Right lobe of liver (tissue), 4 donors: Measurements from ENCODE around the gene PFDN5.

ENCODE experiments used
- POLR2A ChIP-seq: fragments of 450-650 bp; IDR thresholded peaks from one replicate; pipeline ENCODE4 v1.6.1; 2017; ENCODE audit warnings: antibody characterized with exemption, mild to moderate bottlenecking
- TF ChIP-seq, protein P1 (sequence below), 4 donors: fragments of 200-600 bp in 3 of 4; fragments of 450-650 bp in 1 of 4; IDR thresholded peaks; one replicate each; pipeline versions ENCODE4 v1.5.1 to v1.8.0; 2016 to 2022; ENCODE audit warnings: antibody characterized with exemption in 4 of 4, mild to moderate bottlenecking in 2 of 4
- donor health status: DM: no; HTN: no; CAD: no.
- donor health status: DM: no; HTN: no; CAD: no.
- donor health status: DM: no; HTN: yes; CAD: no.

DNA sequence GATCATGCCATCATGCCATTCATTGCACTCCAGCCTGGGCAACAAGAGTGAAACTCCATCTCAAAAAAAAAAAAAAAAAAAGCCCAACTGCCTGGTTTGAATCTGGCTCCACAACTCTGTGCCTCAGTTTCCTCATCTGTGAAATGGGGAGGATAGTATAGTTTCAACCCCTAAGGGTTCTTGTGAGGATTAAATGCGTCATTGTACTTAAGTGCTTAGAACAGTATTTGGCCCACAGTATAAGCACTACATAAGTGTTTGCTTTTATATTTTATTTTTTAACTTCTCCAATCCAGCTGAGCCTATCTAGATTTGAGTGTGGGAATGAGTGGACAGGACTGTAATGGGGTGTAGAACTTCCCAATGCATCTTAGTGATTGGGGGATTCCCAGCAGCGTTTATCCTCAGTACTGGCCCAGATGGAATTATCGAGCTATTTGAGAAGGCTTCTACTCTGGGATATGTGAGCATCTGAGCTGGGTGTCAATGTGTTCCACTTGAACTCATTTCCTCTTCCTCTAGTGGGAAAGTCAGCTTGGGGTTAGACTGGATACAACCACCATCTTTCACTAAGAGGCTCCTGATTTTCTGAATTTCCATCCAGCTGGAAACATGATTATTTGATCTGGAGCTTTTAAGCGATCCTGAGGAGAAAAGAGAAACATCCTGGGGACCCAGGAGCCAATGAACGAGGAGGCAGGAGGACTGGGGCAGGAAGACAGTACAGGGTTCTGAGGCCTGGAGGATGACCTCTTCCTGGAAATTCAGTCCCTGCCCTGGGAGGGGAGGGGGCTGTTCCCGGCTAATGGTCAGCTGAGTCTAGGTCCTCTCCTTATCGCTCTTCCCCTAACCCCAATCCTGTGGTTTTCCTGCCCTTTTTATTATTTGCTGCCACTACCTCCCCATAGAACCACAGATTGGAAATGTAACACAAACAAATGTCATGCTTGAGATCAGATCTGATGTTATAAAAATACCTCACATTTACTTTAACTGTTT lies 36.5 kb upstream of the PFDN5 start:
- TF ChIP-seq, protein P1, sequence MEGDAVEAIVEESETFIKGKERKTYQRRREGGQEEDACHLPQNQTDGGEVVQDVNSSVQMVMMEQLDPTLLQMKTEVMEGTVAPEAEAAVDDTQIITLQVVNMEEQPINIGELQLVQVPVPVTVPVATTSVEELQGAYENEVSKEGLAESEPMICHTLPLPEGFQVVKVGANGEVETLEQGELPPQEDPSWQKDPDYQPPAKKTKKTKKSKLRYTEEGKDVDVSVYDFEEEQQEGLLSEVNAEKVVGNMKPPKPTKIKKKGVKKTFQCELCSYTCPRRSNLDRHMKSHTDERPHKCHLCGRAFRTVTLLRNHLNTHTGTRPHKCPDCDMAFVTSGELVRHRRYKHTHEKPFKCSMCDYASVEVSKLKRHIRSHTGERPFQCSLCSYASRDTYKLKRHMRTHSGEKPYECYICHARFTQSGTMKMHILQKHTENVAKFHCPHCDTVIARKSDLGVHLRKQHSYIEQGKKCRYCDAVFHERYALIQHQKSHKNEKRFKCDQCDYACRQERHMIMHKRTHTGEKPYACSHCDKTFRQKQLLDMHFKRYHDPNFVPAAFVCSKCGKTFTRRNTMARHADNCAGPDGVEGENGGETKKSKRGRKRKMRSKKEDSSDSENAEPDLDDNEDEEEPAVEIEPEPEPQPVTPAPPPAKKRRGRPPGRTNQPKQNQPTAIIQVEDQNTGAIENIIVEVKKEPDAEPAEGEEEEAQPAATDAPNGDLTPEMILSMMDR (IDR thresholded peaks at IDR 0.05) = no peak
- no peak for TF ChIP-seq POLR2A
